Omental fat pad (tissue), 4 donors: ENCODE measurements around the gene SLC9A9. TPM values are rescaled to one million over a fixed set of nuclear protein-coding genes. Genes with fewer than 3 reads are reported as not detected.

Experiments
- ATAC-seq: fragments of 150-250 bp; one replicate; pipeline ENCODE4 v1.9.1; 2016; ENCODE audit warnings: mild to moderate bottlenecking, moderate library complexity; ENCODE audit not compliant: low FRiP score
- DNase-seq: peaks from one replicate; pipeline ENCODE4 v3.0.0-alpha.2; 2019; ENCODE audit warnings: low spot score
- CTCF ChIP-seq, 3 donors: fragments of 450-650 bp; IDR thresholded peaks; one replicate each; pipeline ENCODE4 v1.5.1; 2016 to 2017; ENCODE audit warnings: antibody characterized with exemption in 3 of 3, mild to moderate bottlenecking in 3 of 3, moderate library complexity in 2 of 3
- total RNA-seq, 4 donors: library from RNA; depleted of rRNA; stranded (reverse); fragments of >200 nt; gene quantifications; one replicate each; pipeline ENCODE4 v1.1.0, GENCODE V29; 2016

The SLC9A9 gene
- 10 to 100 TPM; 15.5 to 39.6 (median 26.9) TPM for total RNA-seq

- no peak for DNase-seq
- peak; percentile 76 for ATAC-seq
- no peak for TF ChIP-seq CTCF (IDR thresholded peaks at IDR 0.05)
Measured at GRCh38 chr3:143847787-143848631, at the start of gene SLC9A9. Gene SLC9A9, minus strand, starts transcription at chr3:143848468. Its CDS starts 146 bp downstream, at chr3:143848322.

GRCh38 chr3:143897576-143898295, 49.5 kb upstream of the SLC9A9 start:
- TF ChIP-seq CTCF (IDR thresholded peaks at IDR 0.05), result no peak
- ATAC-seq (peak; percentile 69), DNase-seq (no peak)

DNA sequence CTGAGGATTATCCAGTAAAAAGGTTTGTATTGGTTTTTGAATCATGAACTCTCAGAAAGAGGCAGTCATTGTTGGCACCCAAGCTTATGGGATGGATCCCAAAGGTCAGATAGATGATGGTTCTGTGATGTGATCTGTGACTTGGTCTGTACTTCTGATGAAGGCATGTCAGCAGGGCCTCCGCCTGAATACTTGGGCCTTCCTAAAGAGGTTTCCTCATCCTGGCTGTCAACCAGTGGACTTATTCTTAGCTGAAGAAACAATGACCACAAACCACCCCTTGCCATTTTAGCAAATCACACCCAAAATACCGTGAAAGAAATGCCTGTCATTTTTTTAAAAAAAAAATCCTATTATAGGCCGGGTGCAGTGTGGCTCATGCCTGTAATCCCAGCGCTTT, 48.2 kb upstream of the SLC9A9 start:
- ATAC-seq (no peak), DNase-seq (no peak)
- no peak for TF ChIP-seq CTCF (IDR thresholded peaks at IDR 0.05)

DNA sequence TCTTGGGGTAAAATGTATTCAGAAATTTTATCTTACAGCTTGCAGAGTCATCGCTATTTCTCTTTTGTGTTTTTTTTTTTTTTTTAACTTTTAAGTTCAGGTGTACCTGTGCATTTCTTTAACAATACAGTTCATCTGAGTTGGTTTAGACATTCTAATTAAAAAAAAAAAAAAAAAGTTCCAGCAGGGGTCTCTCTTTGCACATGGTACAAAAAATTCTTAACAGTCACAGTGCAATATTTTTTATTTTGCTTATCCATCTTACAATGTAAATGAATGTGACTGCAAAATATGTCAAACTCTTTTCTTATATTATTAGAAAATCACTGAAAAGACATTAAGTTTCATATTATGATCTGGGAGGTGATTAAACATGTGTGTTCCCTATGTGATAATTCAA, 47.5 kb upstream of the SLC9A9 start:
- no peak for TF ChIP-seq CTCF (IDR thresholded peaks at IDR 0.05)
- DNase-seq, result no peak
- no peak for ATAC-seq

DNA sequence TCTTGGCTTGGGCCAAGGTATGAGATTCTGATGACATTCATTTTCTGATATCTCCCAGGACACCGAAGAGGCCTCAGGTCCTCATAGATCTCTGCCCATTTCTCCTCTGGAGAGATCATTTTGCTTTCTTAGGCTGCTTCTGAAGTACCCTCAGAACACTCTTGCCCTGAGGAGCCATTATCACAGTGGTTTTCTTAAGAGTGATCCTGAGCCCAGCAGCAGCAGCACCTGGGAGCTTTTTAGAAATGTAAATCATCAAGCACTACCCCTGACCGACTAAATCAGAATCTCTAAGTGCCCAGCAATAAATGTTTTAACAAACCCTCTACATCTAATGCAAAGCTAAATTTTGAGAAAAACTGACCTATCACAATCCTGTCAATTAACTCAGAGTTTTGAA, 40.6 kb upstream of the SLC9A9 start:
- TF ChIP-seq CTCF (IDR thresholded peaks at IDR 0.05), result no peak
- ATAC-seq (no peak), DNase-seq (no peak)

GRCh38 chr3:143888166-143888565, 39.9 kb upstream of the SLC9A9 start:
- DNase-seq (no peak), ATAC-seq (no peak)
- no peak for TF ChIP-seq CTCF (IDR thresholded peaks at IDR 0.05)
